Activated T-helper 1 cell treated with anti-CD3 and anti-CD28 coated beads, Interleukin-2, amount 50 U/mL, for 16 hours (primary cell): Measurements from ENCODE around the gene PSMF1.

Source experiments
- DNase-seq, 2 donors: peaks; one replicate each; pipeline ENCODE4 v3.0.0-alpha.2; 2020; ENCODE audit warnings: low read depth in 1 of 2, low spot score in 1 of 2

The PSMF1 gene

GRCh38 chr20:1118336-1119127 is at the start of gene PSMF1:
Gene PSMF1 (plus strand): TSS chr20:1118602. CDS start chr20:1118774, 172 bp downstream.
- peak; percentile 94 for DNase-seq

GRCh38 chr20:1072258-1072657 is 46.1 kb upstream of the PSMF1 start:
- DNase-seq, result no peak

- no peak for DNase-seq
Observed at GRCh38 chr20:1075616-1076015, 42.8 kb upstream of the PSMF1 start.

- DNase-seq, result no peak
Observed at GRCh38 chr20:1081891-1082290, 36.5 kb upstream of the PSMF1 start.

GRCh38 chr20:1083431-1084080 is 34.8 kb upstream of the PSMF1 start:
- DNase-seq, result no peak

GRCh38 chr20:1085492-1086276 is 32.7 kb upstream of the PSMF1 start:
- DNase-seq, result no peak

GRCh38 chr20:1086277-1087213 is 31.9 kb upstream of the PSMF1 start:
- DNase-seq, result no peak

GRCh38 chr20:1087311-1087905 is 31.0 kb upstream of the PSMF1 start:
- DNase-seq, result no peak

- no peak for DNase-seq
Observed at GRCh38 chr20:1094751-1095150, 23.7 kb upstream of the PSMF1 start.

GRCh38 chr20:1101533-1101932 is 16.9 kb upstream of the PSMF1 start:
- DNase-seq, result no peak

- no peak for DNase-seq
Observed at GRCh38 chr20:1102016-1102415, 16.4 kb upstream of the PSMF1 start.

GRCh38 chr20:1103751-1104150 is 14.7 kb upstream of the PSMF1 start:
- DNase-seq, result no peak

GRCh38 chr20:1105599-1106194 is 12.7 kb upstream of the PSMF1 start:
- DNase-seq, result no peak

GRCh38 chr20:1107176-1107575 is 11.2 kb upstream of the PSMF1 start:
- no peak for DNase-seq

GRCh38 chr20:1108437-1108920 is 9.9 kb upstream of the PSMF1 start:
- DNase-seq, result peak; percentile 28 to 29

- no peak for DNase-seq
Observed at GRCh38 chr20:1112908-1113307, 5.5 kb upstream of the PSMF1 start.

- no peak for DNase-seq
Observed at GRCh38 chr20:1118004-1118335, 432 bp upstream of the PSMF1 start.

GRCh38 chr20:1119128-1119505 is 715 bp downstream of the PSMF1 start:
- no peak for DNase-seq

- DNase-seq, result no peak
Observed at GRCh38 chr20:1119524-1119923, 1.1 kb downstream of the PSMF1 start.

- DNase-seq, result no peak
Observed at GRCh38 chr20:1121429-1121828, 3.0 kb downstream of the PSMF1 start.
